ENCODE results near the gene TXNL4B.

GRCh38 chr16:72105978-72106377 is 12.6 kb upstream of the TXNL4B start:
- no peak for TF ChIP-seq SP1 (IDR thresholded peaks at IDR 0.05)
- TF ChIP-seq FOXA2 (IDR thresholded peaks at IDR 0.05): no peak
- no peak for TF ChIP-seq CTCF (IDR thresholded peaks at IDR 0.05; ENCODE audit: low read depth, low read length, missing input control)
- no peak for TF ChIP-seq REST (IDR thresholded peaks at IDR 0.05)
- no peak for TF ChIP-seq MAX (IDR thresholded peaks at IDR 0.05)
- TF ChIP-seq YY1 (IDR thresholded peaks at IDR 0.05): no peak
- no peak for TF ChIP-seq ATF3 (IDR thresholded peaks at IDR 0.05)
- no peak for TF ChIP-seq RAD21 (IDR thresholded peaks at IDR 0.05)
- TF ChIP-seq TAF1 (conservative IDR thresholded peaks at IDR 0.05): no peak
- TF ChIP-seq GABPA (IDR thresholded peaks at IDR 0.05 in 1 of 2, conservative IDR thresholded peaks at IDR 0.05 in 1 of 2): no peak
- no peak for TF ChIP-seq ZBTB33 (IDR thresholded peaks at IDR 0.05)
